ENCODE results near the gene LRIT3.

GRCh38 chr4:109921384-109921808, 73.5 kb downstream of the LRIT3 start:
- TF ChIP-seq CTCF (conservative IDR thresholded peaks at IDR 0.05; ENCODE audit: low read depth, low read length): no peak
- TF ChIP-seq EZH2 (IDR thresholded peaks at IDR 0.05; ENCODE audit: borderline replicate concordance, low read depth, low read length, poor library complexity, severe bottlenecking): no peak
